GM03348 (cell line): ENCODE data around the gene CPLANE2.
"Not testable (repeated sequence)": the region's sequence is repeated elsewhere in the genome, so short reads cannot be mapped to it uniquely, and the experiment has no call there.

Experiments
- DNase-seq: peaks from one replicate; pipeline ENCODE4 v3.0.0; 2012; ENCODE audit warnings: low spot score

CPLANE2 gene

DNA sequence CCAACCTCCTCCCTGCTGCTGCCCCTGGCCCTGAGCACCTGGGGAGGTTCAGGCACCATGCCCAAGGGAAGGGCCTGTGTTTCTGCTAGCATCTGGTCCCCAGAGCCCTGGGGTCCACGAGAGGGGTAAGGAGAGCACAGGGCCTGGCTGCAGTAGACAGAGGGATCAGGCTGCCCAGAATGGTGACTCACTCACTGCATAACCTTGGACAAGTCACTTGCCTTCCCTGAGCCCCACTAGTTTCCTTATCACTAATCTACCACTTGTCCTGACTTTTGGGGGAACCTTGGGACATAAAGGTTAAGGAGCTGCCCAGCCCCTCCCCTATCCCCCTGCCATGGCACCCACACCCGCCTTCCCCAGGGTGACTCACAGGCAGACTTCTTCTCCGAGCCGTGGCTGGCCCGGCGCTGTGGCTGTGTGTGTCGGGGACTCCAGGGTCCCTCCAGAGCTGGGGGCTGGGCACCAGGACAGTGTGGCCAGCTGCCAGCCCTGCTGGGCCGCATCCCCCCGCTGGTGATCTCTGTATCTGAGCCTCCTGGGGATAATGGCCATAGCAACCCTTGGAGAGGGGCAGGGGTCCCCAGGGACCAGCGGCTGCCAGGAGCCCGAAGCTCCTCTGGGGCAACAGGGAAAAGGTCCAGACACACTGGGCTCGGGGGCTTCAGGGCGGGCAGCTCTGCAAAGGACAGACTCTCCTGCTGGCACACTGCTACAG lies 28.6 kb downstream of the CPLANE2 start:
- no peak for DNase-seq

DNA sequence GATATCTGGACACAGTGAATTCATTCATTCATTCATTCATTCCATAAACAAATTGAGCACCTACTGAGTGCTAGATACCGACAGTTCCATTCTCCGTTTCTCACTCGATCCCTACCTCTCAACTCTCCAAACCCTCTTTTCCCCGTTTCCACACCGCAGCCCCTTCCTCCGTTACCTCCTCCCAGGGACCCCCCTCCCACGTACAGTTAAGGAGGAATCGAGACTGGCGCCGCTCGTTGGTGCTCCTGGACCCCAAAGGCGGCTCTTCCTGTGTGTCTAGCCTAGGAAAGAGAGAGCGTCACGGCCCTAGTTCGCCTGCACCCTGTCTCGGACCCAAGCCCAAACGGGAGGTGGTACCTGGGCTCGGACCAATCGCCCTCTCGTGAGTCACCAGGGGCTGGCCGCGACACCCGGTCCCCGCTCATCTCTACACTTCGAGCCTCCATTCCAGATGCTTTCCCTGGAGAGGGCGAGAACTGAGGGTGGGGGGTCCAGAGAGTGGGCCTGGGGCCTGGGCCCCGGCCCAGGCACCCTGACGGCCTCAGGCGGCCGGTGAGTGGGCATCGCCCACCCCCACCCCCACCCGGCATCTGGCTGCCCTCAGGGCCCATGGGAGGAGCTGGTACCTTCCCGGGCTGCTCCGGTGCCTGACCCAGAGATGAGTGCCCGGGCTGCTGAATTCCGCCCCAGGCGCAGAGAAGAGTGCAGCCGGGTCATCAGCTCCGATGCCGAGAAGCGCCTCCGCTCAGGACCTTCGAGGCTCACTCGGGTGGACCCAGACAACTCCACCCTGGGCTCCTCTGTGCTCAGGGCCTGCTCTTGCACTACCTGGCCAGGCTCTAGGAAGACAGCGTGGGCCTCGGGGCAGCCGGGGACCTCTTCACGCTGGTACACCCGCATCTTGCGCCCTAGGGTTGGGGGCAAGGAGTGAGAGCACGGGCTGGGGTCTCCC lies 29.4 kb downstream of the CPLANE2 start:
- DNase-seq: peak; percentile 17

DNA sequence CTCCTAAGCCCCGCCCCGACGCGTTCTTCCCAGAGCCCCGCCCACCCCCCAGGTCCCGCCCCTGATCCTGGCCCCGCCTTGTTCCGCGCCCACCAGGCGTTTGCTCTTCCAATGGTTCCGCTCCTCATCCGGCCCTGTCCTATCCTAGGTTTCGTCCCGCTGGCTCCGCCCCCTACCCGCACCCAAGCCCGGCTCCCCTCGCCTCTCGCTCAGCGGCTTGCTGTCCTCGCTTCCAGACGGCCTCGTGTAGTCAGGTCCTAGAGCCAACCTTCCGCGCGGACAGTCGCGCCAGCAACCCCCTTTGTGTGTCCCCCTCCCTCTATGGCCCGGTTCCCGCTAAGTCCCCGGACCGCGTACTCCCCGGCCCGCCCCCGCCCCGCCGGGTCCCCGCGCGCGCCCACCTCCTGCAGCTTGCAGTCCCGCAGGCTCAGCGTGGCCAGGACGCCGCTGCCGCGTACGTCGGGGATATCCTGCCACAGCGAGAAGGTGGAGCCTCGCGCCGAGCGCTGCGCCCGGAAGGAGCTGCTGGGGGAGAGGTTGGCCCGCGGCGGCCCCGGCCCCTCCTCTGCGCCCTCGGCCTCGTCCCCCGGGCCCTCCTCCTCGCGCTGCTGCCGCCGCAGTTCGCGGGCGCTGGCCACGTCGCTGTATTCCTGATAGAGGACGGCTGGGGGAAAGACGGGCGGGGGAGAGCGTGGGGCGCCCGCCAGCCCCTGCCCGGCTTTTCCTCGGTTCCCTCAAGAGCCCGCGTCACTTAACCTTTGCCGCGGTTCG lies 30.3 kb downstream of the CPLANE2 start:
- peak; percentile 98 for DNase-seq

DNA sequence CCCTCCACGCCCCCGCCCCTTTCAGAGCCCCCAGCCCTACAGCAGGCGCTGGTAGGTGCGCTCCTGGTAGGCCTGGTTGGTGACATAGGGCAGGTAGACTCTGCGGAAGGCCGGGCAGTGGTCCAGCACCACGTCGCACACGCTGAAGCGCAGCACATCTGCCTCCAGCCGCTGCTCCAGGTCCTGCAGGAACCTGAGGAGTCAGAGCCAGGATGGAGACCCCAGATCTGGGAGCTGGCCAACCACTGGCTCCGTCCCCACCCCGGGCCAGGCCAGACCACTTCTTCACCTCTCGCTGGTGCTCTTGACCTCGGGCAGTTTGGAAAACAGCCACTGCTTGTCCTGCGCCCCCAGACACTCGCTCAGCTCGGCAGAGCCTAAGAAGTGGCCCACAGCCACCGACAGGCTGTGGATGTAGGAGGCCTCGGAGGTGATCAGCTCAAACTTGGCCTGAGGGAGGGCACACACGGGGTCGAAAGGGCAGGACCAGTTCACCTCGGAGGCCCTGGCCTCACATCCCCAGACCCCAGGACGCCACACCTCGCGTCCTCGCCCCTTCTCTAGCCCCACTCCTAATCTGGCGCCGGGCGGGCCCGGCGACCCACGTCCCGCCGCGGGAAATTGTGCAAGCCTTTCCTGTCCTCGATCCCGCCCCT lies 31.0 kb downstream of the CPLANE2 start:
- no peak for DNase-seq

DNA sequence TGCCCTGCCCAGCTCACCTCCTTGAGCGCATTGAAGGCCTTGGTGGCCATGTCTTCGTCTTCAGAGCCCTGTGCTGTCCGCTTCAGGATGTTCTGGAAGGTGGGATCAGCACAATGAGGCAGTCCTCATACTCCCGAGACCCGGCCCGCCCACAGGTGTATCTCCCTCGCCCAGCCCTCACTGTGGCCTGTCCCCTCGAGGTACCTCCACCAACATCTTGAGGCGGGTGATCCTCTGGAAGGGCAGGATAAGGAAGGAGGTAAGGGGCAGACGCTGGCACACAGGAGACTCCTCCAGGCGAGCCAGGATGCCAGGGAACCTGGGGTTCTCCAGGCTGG lies 31.7 kb downstream of the CPLANE2 start:
- DNase-seq: no peak

DNA sequence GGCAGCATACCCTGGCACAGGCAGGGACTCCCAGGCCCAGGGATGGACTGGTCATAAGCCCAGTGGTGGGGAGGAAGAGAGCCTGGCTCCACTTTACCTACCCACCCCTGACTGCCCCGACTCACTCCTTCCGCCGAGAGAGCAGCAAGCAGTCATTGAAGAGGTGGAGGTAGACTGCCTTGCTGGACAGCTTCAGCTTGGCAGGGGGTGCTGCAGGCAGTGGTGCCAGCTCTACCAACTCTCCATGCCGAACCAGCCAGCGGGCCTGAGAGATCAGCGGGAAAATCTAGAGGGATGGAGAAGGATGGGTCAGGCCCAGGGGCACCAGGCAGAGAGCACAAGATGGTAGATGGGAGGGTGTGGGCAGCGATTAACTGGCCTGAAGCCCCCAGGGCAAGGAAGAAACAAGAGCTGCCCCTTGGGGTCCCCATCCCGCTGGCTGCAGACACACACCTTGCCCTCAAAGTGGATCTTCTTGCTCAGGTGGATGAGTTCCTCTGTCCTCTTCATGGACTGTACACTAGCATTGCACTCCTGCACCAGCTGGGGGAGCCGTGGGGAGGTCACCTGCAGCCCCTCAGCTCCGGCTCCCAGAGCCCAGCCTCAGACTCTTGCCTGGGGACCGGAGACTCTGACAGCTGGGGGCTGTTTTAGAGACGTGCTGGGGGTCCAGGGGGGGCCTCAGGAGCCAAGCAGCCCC lies 32.2 kb downstream of the CPLANE2 start:
- DNase-seq: no peak

DNA sequence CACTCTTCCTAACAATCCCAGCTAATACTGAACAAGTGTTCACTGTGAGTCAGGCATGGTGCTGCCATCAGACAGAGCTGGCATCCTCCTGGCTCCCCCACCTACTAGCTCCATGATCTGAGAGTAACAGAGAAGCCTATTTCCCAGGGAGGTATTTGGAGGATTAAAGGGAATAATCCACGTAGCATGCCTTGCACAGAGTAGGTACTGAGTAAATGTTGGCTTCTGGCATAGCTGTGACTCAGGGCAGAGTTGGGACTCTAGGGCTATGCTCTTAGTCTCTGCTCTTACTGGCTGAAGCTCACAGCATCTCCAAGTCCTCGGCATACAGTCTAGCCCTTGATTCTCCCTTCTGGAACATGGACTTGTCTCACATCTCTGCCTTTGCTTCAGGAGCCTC lies 32.8 kb downstream of the CPLANE2 start:
- DNase-seq: no peak

DNA sequence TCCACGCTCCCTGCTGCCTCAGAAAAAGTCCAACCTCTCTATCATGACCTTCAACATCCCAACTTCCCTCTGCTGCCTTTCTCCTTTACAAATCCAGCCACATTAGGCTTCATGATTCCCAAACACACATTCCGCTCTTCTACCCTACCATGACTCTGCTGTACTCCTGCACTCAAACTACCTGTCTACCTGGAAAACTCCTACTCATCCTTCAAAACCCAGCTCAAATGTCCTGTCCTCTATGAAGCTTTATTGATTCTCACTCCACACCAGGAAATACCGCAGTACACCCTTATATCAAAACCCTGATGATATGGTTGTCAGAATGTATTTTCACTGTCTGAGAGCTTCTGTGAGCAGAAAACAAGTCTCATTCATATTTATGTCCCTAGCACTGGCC lies 33.4 kb downstream of the CPLANE2 start:
- DNase-seq: no peak

DNA sequence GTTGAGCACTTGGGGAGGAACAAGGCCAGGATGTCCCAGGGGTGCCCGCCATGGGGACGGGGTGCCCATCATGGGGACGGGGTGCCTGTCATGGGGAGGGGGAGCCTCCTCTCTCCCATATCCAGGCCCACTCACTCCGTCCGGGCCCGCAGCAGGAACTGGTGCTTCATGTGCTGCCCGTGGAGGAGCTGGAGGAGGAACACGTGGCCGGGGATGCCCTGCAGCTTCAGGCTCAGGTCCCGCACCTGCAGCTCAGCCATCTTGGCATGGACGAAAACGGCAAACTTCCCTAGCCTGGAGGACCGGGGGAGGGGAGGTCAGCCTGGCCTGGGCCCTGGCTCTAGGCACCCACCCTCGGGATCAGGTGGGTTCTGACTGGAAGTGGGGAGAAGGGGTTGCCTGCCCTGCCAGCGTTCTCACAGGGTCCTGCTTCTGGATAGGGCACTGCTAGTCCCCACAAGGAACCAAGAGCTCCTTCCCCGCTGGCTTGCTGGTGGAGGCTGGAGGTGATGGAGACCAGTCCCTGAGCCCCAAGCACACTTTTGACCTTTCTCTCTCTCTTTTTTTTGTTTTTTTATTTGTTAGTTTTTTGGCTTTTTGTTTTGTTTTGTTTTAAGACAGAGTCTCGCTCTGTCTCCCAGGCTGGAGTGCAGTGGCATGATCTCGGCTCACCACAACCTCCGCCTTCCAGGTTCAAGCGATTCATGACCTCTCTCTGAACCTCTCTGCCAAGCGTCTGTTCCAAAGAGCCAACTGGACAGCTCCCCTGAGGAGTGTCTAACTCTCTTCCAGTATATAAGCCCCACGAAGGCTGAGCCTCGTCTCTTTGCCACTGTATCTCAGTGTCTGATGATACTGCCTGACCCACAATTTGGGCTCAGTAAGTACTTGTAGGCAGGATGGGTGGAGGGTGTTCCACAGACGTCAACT lies 34.4 kb downstream of the CPLANE2 start:
- no peak for DNase-seq

DNA sequence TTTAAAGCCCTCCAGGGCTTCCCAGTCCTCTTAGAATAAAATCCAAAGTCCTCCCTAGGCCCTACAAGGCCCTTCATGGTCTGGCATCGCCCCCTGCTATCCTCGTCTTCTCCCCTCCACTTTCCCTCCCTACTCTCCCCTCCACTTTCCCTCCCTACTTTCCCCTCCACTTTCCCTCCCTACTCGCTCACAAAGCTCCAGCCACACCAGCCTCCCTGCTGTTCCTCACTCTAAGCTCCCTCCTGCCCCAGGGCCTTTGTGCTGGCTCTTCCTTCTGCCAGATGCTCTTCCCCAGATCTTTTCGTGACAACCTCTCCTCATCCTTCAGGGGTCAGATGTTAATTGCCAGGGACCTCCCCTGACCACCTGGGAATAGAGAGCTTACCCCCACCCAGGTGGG lies 37.3 kb downstream of the CPLANE2 start:
- no peak for DNase-seq

DNA sequence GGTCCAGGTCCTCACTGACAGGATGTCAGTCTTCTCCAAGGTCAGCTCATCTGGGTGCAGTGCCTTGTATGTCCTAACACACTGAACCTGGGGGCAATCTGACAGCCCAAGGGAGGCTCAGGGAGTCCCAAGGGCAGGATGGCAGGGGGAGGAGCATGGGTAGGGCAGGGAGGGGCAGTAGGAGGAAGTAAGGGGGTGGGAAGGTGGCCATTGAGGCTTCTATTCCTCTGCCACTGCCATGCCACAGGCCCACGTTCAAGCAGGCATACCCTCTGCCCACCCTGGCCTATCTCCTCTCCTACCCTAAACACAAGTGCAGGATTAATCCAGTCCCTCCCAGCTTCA lies 37.9 kb downstream of the CPLANE2 start:
- no peak for DNase-seq

DNA sequence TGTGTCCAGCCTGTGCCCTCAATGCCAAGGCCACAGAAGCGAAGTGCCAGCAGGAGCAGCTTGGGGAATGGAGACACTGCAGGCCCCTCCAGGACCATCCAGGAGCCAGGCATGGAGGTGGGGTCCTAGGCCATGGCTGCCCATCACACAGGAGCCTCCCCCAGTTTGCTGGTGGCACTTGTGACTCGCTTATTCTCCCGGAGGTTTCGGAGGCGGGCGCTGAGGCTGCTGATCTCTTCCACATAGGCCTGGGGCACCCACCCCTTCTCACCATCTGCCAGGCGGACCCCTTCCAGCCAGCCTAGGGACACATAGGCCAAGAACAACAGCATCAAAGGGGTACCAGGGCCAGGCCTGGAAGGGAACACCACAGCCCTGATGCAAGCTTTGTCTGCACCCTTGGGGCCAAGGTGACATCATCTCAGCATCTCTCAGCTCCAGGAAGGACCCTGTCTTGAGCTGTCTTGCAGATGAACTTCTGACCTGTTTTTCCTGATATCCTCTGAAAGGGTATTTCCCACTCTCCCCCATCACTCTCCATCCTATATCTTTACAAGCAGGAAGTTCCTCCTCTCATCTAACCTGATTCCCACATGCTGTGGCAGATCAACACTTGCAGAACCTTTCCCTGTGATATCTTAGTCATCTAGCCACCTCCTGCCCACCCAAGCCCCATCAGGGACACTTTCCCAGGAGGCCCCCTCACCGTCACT lies 38.4 kb downstream of the CPLANE2 start:
- no peak for DNase-seq

DNA sequence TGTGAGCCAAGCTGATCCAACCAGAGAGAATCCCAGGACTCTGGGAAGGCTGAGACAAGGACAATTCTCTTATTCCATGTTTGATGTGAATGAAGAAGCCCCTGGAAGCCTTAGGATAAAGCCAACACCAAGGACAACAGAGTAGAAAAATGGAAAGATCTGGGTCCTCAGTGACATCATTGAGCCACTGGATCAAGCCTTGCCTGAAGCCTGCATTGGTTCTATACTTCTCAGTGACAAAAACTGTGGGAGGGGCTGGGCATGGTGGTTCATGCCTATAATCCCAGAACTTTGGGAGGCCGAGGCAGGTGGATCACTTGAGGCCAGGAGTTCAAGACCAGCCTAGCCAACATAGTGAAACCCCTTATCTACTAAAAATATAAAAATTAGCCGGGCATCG lies 40.1 kb downstream of the CPLANE2 start:
- no peak for DNase-seq

DNA sequence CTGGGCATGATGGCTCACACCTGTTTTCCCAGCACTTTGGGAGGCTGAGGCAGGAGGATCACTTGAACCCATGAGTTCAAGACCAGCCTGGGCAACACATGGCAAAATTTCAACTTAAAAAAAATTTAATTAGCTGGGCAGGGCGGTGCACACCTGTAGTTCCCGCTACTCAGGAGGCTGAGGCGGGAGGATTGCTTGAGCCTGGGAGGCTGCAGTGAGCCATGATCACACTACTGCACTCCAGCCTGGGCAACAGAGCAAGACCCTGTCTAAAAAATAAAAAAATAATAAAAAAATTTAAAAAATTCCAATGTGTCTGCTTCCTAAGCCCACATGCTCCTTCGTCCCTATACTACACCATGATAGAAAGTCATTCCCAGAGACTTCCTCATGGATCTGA lies 40.8 kb downstream of the CPLANE2 start:
- not testable (repeated sequence) for DNase-seq

DNA sequence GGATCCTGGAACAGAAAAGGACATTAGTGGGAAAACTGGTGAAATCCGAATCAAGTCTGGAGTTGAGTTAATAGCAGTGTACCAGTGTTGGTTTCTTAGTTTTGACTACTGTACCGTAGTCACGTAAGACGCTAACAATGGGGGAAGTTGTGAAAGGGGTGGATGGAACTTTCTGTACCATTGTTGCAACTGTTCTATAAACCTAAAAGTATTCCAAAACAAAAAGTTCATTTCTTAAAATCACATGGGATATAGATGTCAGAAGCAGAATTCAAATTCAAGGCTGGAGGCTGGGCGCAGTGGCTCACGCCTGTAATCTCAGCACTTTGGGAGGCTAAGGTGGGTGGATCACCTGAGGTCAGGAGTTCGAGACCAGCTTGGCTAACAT lies 41.5 kb downstream of the CPLANE2 start:
- DNase-seq: no peak

DNA sequence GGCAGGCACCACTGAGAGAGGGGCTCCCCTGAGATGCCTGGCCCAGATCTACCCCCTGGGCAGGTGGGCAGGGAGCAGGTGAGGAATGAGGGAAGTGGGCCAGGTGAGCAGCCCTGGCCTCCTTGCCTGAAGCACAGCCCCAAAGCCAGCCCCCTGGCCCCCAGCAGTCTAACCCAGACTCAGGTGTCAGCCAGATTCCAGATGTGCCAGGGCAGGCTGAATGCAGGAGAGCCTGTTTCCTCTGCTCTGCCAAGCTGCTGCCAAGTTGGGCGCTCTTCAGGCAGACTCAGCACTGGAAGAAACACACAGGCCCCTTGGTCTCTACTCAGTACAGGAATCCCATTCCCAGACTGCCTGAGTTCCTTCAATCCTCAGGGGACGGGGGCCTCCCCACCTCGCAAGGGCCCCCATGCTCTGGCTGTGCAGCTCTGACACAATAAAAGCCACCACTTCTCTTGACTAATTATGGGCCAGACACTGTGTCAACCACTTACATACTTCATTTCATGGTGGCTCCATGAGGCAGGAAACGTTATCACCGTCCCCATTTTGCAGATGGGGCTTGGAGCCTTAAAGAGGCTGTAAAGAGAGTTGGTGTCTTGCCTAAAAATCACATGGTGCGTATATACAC lies 45.0 kb downstream of the CPLANE2 start:
- no peak for DNase-seq

DNA sequence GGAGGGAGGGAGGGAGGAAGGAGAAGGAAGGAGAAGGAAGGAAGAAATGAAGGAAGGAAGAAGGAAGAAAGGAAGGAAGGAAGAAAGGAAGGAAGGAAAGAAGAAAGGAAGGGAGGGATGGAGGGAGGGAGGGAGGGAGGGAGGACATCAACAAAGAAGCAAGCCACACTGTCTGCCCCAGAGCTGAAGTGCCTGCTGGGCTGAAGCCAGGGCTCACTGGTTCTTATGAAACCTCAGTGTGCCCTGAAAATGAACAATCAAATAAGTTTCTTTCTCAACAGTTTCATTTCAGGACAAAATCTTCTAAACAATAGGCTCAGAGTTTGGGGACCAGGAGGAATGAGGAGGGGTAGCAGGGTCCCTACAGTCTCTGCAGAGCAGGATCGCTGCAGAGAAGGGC lies 45.7 kb downstream of the CPLANE2 start:
- DNase-seq: no peak

DNA sequence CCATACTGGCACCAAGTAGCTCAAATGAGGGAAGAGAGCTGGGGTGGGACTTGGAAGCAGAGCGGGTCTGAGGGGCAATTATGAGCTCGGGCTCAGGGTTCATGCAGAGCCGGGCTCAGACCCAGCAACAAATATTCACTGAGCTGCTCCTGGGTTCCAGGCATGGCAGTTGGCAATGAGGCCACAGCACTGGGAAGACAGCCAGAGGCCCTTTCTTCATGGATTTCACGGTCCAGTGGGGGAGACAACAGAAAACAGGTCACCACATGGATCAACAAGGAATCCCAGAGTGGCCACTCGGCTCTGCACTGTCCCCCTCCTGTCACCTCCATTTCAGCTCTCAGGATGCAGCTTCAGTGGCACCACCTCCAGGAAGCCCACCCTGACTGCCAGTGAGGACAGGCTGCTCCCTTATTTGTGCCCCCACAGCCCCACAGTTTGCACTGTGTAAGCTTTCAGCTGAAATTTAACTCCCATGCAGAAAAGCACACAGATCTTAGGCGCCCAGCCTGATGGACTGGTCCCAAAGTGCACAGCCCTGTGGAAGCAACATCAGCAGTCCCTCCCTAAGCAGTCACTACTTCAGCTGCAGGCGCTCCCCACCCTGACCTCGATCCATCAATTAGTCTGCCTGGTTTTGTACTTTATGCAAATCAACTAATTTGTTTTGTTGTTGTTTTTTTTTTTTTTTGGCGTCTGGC lies 46.9 kb downstream of the CPLANE2 start:
- DNase-seq: no peak

DNA sequence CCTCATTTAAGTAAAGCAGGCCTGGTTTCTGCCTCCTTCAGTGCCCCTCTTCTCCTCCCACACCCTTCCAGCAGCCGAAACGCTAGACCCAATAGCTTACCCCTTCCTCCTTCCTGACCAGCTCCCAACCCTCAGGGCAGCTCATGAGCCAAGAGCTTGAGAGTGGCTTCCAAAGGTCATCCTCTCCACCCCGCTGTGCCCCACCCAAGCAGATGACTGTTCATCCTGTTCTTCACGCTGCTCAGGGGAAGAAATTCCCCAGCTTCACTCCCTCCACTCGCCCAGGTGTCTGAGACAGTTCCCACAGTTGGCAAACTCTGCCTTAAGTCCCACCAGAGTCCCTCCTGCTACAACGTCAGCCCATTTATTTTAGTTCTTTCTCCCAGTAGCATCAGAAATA lies 48.0 kb downstream of the CPLANE2 start:
- DNase-seq: no peak
